Adrenal gland (tissue), 5 donors: Measurements from ENCODE around the gene TGFBR2.

Experiments
- CTCF ChIP-seq, 6 experiments: fragments of 450-650 bp in 4 of 6; fragments of 200-600 bp in 2 of 6; sonication (generic) in 1 of 6; IDR thresholded peaks; 1 replicate in 5 of 6; 2 replicates in 1 of 6; pipeline versions ENCODE4 v1.5.1 to v1.8.0; 2016 to 2021; ENCODE audit warnings: antibody characterized with exemption in 6 of 6, mild to moderate bottlenecking in 2 of 6, moderate library complexity in 1 of 6
- POLR2A ChIP-seq, 2 donors: fragments of 450-650 bp; IDR thresholded peaks; one replicate each; pipeline ENCODE4 v1.6.1; 2017; ENCODE audit warnings: antibody characterized with exemption in 2 of 2, mild to moderate bottlenecking in 2 of 2, moderate library complexity in 1 of 2
- donor health status: DM: no; HTN: no; CAD: no.

GRCh38 chr3:30655187-30655812 is 48.9 kb downstream of the TGFBR2 start:
- TF ChIP-seq CTCF (IDR thresholded peaks at IDR 0.05) (no peak), POLR2A (IDR thresholded peaks at IDR 0.05) (no peak)
